K562 (cell line): ENCODE results near the gene PTH1R. TPM values are rescaled to one million over a fixed set of nuclear protein-coding genes. Genes with fewer than 3 reads are reported as not detected.

Experiments
- BDP1 ChIP-seq: IDR thresholded peaks from 3 replicates; pipeline ENCODE4 v1.6.1; 2011; ENCODE audit not compliant: insufficient read length, insufficient read depth
- BMI1 ChIP-seq: fragments of 150-350 bp; IDR thresholded peaks from 2 replicates; pipeline ENCODE4 v1.6.1; 2014; ENCODE audit warnings: low read length
- CBX2 ChIP-seq: fragments of 200-600 bp; sonication (generic); IDR thresholded peaks from one replicate; pipeline ENCODE4 v1.6.1; 2012; ENCODE audit warnings: mild to moderate bottlenecking, low read length, inconsistent platforms; ENCODE audit not compliant: insufficient read depth, poor library complexity, severe bottlenecking
- CC2D1A ChIP-seq: fragments of 450-650 bp; IDR thresholded peaks from 2 replicates; pipeline ENCODE4 v1.6.1; 2017; ENCODE audit warnings: mild to moderate bottlenecking
- E2F3 ChIP-seq: fragments of 250-450 bp; sonication (Bioruptor Pico); IDR thresholded peaks from 2 replicates; pipeline ENCODE4 v1.4.0; 2020; ENCODE audit warnings: mild to moderate bottlenecking
- FIP1L1 ChIP-seq: fragments of 200-400 bp; formaldehyde crosslinking; IDR thresholded peaks from 2 replicates; pipeline ENCODE4 v1.6.1; 2018; ENCODE audit warnings: mild to moderate bottlenecking, low read depth, low read length; ENCODE audit not compliant: poor library complexity, severe bottlenecking
- FUS ChIP-seq: fragments of 200-400 bp; formaldehyde crosslinking; optimal IDR thresholded peaks from 2 replicates; pipeline ENCODE3; 2017; ENCODE audit warnings: low read depth, low read length
- GABPA ChIP-seq: fragments of 200-800 bp; sonication (Bioruptor generic); conservative IDR thresholded peaks from 2 replicates; pipeline ENCODE4 v1.6.1; 2016; ENCODE audit warnings: low read depth, missing genetic modification characterization, missing compliant biosample characterization
- GABPB1 ChIP-seq: sonication (generic); formaldehyde crosslinking; IDR thresholded peaks from 2 replicates; pipeline ENCODE4 v1.8.0; 2022; ENCODE audit warnings: mild to moderate bottlenecking, missing genetic modification reagents
- NFIC ChIP-seq: fragments of 450-650 bp; IDR thresholded peaks from 2 replicates; pipeline ENCODE4 v1.6.1; 2017; ENCODE audit warnings: mild to moderate bottlenecking, inconsistent platforms
- SAFB2 ChIP-seq: fragments of 200-400 bp; formaldehyde crosslinking; IDR thresholded peaks from 2 replicates; pipeline ENCODE4 v1.6.1; 2018; ENCODE audit warnings: borderline replicate concordance, low read length, low read depth, moderate library complexity; ENCODE audit not compliant: severe bottlenecking
- SMARCA5 ChIP-seq: fragments of 450-650 bp; IDR thresholded peaks from 2 replicates; pipeline ENCODE4 v1.6.1; 2016
- STAT5B ChIP-seq: fragments of 250-450 bp; sonication (Bioruptor Pico); IDR thresholded peaks from 2 replicates; pipeline ENCODE4 v1.8.0; 2021; ENCODE audit warnings: mild to moderate bottlenecking, inconsistent platforms
- TAL1 ChIP-seq: fragments of 450-650 bp; IDR thresholded peaks from 2 replicates; pipeline ENCODE4 v1.6.1; 2016; ENCODE audit warnings: mild to moderate bottlenecking
- ZC3H4 ChIP-seq: sonication (generic); formaldehyde crosslinking; IDR thresholded peaks from 2 replicates; pipeline ENCODE4 v1.9.0; 2021; ENCODE audit warnings: missing genetic modification reagents, borderline replicate concordance
- ZFX ChIP-seq: sonication (generic); formaldehyde crosslinking; IDR thresholded peaks from 2 replicates; pipeline ENCODE4 v1.8.0; 2022; ENCODE audit warnings: mild to moderate bottlenecking, missing genetic modification reagents, moderate library complexity
- ZNF253 ChIP-seq: fragments of 250-450 bp; sonication (Bioruptor Pico); conservative IDR thresholded peaks from 2 replicates; pipeline ENCODE4 v1.6.1; 2021; ENCODE audit warnings: mild to moderate bottlenecking
- polyA plus RNA-seq, 8 experiments: library from polyadenylated mRNA; depleted of rRNA in 4 of 8; stranded (reverse) in 5 of 8; unstranded in 3 of 8; fragments of >200 nt; fragmentation: Nextera tagmentation in 2 of 8; fragmentation: Illumina TruSeq in 1 of 8; extraction: Ambion mirVana in 2 of 8; extraction: Trizol in 1 of 8; gene quantifications; 2 replicates each; pipeline versions ENCODE4 v1.2.1 to v1.2.3, GENCODE V29; 2011 to 2014; ENCODE audit warnings: inconsistent platforms in 1 of 8, missing spikeins in 1 of 8
- total RNA-seq, 7 experiments: library from RNA; depleted of rRNA in 6 of 7; stranded (reverse); fragments of >200 nt in 6 of 7; fragmentation: Illumina TruSeq in 2 of 7; extraction: Trizol in 2 of 7; gene quantifications; 2 replicates each; pipeline versions ENCODE4 v1.2.1 to v1.2.3, GENCODE V29; 2011 to 2021; ENCODE audit warnings: low replicate concordance in 1 of 7
- TF ChIP-seq, protein P1 (sequence below): sonication (generic); formaldehyde crosslinking; IDR thresholded peaks from 2 replicates; pipeline ENCODE4 v1.5.0; 2020; ENCODE audit warnings: missing genetic modification reagents
- TF ChIP-seq, protein P2 (sequence below): fragments of 450-650 bp; IDR thresholded peaks from 2 replicates; pipeline ENCODE4 v1.6.1; 2016
- TF ChIP-seq, protein P3 (sequence below): sonication (generic); formaldehyde crosslinking; IDR thresholded peaks from 2 replicates; pipeline ENCODE4 v1.8.0; 2023; ENCODE audit warnings: missing genetic modification reagents, mild to moderate bottlenecking, borderline replicate concordance
- TF ChIP-seq, protein P4 (sequence below): sonication (generic); formaldehyde crosslinking; IDR thresholded peaks from 2 replicates; pipeline ENCODE4 v1.9.0; 2022; ENCODE audit warnings: mild to moderate bottlenecking, missing genetic modification reagents

PTH1R gene
- total and polyA plus RNA-seq, 9 of the 15 experiments (the other 6 are each of a cell fraction or from before 2014, with no cell fraction given): not detected

DNA sequence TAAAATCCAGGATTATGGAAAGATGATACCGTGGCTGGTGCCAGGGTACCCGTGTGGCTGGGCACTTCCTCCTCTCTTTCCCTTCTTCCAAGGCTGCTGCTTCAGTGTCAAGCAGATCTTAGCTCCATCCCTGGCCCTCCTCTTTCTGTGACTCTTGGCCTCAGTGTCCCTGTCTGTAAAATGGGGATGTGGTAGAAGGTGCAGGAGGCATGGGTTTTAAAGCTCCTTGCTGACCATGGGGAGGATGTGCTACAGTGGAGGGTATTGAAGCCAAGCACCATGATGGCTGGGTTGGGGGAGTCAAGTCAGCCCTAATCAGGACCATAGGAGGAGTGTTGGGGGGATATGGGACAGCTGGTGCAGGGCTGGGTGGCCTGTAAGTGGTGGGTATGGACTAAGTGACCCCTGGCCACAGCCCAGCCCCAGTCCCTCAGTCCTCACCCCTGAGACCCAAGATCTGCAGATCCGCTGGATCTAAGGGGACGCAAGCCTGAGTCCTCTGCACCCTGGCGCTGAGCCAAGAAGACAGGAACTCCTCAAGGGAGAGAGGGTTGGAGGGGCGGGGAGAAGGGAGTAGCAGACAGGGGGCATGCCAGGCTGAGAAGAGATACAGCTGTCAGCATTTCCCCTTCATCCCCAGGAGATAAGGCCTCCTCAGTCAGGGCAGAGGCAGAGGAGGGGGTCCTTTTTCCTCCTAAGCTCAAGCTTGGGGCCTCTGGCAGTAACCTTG lies 12.0 kb downstream of the PTH1R start (continued):
- TF ChIP-seq ZNF253 (CRISPR knock-in tag) (no peak), CBX2 (no peak), BMI1 (no peak), E2F3 (no peak), TAL1 (no peak), GABPA (tag) (no peak), SAFB2 (no peak), ZFX (CRISPR knock-in tag) (no peak), FIP1L1 (no peak), NFIC (peak; percentile 97), BDP1 (no peak), GABPB1 (CRISPR knock-in tag) (no peak), FUS (no peak), ZC3H4 (no peak), CC2D1A (no peak), SMARCA5 (peak; percentile 57; the same call in 1 of the 2 replicates), STAT5B (CRISPR knock-in tag) (no peak)
- TF ChIP-seq, protein P1, sequence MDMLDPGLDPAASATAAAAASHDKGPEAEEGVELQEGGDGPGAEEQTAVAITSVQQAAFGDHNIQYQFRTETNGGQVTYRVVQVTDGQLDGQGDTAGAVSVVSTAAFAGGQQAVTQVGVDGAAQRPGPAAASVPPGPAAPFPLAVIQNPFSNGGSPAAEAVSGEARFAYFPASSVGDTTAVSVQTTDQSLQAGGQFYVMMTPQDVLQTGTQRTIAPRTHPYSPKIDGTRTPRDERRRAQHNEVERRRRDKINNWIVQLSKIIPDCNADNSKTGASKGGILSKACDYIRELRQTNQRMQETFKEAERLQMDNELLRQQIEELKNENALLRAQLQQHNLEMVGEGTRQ: no peak
- TF ChIP-seq, protein P2, sequence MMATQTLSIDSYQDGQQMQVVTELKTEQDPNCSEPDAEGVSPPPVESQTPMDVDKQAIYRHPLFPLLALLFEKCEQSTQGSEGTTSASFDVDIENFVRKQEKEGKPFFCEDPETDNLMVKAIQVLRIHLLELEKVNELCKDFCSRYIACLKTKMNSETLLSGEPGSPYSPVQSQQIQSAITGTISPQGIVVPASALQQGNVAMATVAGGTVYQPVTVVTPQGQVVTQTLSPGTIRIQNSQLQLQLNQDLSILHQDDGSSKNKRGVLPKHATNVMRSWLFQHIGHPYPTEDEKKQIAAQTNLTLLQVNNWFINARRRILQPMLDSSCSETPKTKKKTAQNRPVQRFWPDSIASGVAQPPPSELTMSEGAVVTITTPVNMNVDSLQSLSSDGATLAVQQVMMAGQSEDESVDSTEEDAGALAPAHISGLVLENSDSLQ: peak; percentile 48
- TF ChIP-seq, protein P3, sequence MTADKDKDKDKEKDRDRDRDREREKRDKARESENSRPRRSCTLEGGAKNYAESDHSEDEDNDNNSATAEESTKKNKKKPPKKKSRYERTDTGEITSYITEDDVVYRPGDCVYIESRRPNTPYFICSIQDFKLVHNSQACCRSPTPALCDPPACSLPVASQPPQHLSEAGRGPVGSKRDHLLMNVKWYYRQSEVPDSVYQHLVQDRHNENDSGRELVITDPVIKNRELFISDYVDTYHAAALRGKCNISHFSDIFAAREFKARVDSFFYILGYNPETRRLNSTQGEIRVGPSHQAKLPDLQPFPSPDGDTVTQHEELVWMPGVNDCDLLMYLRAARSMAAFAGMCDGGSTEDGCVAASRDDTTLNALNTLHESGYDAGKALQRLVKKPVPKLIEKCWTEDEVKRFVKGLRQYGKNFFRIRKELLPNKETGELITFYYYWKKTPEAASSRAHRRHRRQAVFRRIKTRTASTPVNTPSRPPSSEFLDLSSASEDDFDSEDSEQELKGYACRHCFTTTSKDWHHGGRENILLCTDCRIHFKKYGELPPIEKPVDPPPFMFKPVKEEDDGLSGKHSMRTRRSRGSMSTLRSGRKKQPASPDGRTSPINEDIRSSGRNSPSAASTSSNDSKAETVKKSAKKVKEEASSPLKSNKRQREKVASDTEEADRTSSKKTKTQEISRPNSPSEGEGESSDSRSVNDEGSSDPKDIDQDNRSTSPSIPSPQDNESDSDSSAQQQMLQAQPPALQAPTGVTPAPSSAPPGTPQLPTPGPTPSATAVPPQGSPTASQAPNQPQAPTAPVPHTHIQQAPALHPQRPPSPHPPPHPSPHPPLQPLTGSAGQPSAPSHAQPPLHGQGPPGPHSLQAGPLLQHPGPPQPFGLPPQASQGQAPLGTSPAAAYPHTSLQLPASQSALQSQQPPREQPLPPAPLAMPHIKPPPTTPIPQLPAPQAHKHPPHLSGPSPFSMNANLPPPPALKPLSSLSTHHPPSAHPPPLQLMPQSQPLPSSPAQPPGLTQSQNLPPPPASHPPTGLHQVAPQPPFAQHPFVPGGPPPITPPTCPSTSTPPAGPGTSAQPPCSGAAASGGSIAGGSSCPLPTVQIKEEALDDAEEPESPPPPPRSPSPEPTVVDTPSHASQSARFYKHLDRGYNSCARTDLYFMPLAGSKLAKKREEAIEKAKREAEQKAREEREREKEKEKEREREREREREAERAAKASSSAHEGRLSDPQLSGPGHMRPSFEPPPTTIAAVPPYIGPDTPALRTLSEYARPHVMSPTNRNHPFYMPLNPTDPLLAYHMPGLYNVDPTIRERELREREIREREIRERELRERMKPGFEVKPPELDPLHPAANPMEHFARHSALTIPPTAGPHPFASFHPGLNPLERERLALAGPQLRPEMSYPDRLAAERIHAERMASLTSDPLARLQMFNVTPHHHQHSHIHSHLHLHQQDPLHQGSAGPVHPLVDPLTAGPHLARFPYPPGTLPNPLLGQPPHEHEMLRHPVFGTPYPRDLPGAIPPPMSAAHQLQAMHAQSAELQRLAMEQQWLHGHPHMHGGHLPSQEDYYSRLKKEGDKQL: no peak
- TF ChIP-seq, protein P4, sequence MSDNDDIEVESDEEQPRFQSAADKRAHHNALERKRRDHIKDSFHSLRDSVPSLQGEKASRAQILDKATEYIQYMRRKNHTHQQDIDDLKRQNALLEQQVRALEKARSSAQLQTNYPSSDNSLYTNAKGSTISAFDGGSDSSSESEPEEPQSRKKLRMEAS (CRISPR knock-in tag): peak; percentile 5; the same call in 1 of the 2 replicates
